ENCODE results near the gene LAPTM4A.

Gene LAPTM4A

DNA sequence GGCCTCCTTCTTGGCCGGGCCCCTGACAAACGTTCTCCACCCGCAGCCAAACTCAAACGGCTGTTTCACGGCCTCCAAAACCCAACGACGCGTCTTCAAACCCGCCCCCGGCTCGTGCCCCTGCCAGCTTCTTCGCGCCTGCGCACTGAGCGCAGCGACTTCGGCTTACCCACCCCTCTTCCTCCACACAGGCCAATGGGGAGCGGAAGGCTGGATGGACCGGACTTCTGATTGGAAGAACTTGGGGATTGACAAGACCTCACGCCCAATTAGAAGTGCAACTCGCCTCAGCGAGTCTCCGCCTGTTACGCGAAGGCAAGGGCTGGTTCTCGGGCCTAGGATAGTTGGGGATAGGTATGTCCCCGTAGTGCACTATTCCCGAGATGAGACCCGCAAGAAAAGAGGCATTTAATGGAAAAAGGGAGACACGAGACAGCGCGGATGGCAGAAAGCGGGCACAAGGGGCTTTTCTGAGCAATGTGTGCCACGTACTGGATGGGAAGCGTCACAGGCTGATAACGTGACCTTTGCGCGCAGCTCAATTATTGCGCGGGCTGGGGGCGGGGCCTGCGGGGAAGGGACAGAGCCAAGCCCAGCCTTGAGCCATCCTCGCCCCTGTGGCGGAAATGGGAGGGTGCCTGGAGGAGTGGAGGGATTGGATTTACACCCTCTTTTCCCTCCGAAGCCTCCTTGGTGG, at the start of gene LAPTM4A:
LAPTM4A (minus strand) TSS at position 97 of the 697 bp plus-strand sequence. CDS start 108 bp downstream, outside the sequence.
- TF ChIP-seq, protein P1, sequence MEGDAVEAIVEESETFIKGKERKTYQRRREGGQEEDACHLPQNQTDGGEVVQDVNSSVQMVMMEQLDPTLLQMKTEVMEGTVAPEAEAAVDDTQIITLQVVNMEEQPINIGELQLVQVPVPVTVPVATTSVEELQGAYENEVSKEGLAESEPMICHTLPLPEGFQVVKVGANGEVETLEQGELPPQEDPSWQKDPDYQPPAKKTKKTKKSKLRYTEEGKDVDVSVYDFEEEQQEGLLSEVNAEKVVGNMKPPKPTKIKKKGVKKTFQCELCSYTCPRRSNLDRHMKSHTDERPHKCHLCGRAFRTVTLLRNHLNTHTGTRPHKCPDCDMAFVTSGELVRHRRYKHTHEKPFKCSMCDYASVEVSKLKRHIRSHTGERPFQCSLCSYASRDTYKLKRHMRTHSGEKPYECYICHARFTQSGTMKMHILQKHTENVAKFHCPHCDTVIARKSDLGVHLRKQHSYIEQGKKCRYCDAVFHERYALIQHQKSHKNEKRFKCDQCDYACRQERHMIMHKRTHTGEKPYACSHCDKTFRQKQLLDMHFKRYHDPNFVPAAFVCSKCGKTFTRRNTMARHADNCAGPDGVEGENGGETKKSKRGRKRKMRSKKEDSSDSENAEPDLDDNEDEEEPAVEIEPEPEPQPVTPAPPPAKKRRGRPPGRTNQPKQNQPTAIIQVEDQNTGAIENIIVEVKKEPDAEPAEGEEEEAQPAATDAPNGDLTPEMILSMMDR (IDR thresholded peaks at IDR 0.05; ENCODE audit: insufficient read depth, low read length, missing control alignments), result peak; percentile 13
- ChIA-PET CTCF (interaction anchor here (0.9 to 7.6 kb wide), 8 partner anchors 9 to 275 kb away, joined by 3 to 59 read pairs (median 4); no protein-coding TSS in a partner anchor), POLR2A (interaction anchor here (0.6 to 3.1 kb wide), 8 partner anchors 10 to 1271 kb away, joined by 3 to 22 read pairs (median 4); no protein-coding TSS in a partner anchor)
- peak within 1 kb of the TSS; percentile 88 for H3K4me3 ChIP-seq (ENCODE audit: low read depth, low read length)
- DNase-seq (ENCODE audit: low read depth, low spot score), result peak; percentile 100

DNA sequence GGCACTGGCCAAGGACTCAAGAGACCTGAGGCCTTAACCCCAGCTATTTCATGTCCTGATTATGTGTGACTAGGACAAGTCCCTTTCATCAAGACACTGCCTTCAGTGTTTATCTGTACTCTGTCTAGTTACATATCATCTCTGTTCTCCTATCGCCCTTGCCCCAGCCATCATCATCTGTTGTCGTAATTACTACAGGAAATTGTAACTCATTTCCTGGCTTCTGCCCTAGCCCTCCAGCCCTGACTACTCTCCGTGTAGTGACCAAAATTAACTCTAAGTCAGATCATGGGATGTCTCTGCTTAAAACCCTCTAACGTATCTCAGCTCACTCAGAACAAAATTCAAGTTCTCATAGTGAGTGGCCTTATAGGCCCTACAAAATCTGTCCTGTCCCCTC, 49.3 kb upstream of the LAPTM4A start:
- no peak overlapping the region for H3K4me3 ChIP-seq (ENCODE audit: low read depth, low read length)
- POLR2A ChIA-PET, result interaction anchor here (0.6 kb wide), 1 partner anchor 146 kb away, joined by 3 read pairs; no protein-coding TSS in a partner anchor
- CTCF ChIA-PET, result interaction anchor here (0.8 to 8.0 kb wide), 9 partner anchors 9 to 223 kb away, joined by 3 to 93 read pairs (median 3); partner anchors contain the start of genes MATN3 and SDC1
- no peak for DNase-seq (ENCODE audit: low read depth, low spot score)
- TF ChIP-seq, protein P1 (IDR thresholded peaks at IDR 0.05; ENCODE audit: insufficient read depth, low read length, missing control alignments), result no peak

- no peak for DNase-seq (ENCODE audit: low read depth, low spot score)
- ChIA-PET CTCF (interaction anchor here (0.8 to 8.0 kb wide), 9 partner anchors 10 to 224 kb away, joined by 3 to 93 read pairs (median 3); partner anchors contain the start of gene MATN3), POLR2A (no interaction called here)
- TF ChIP-seq, protein P1 (IDR thresholded peaks at IDR 0.05; ENCODE audit: insufficient read depth, low read length, missing control alignments), result no peak
- no peak overlapping the region for H3K4me3 ChIP-seq (ENCODE audit: low read depth, low read length)
These were observed 48.4 kb upstream of the LAPTM4A start for GRCh38 chr2:20099780-20100179.

- no peak overlapping the region for H3K4me3 ChIP-seq (ENCODE audit: low read depth, low read length)
- TF ChIP-seq, protein P1 (IDR thresholded peaks at IDR 0.05; ENCODE audit: insufficient read depth, low read length, missing control alignments), result peak; percentile 93
- peak; percentile 47 for DNase-seq (ENCODE audit: low read depth, low spot score)
- ChIA-PET CTCF (interaction anchor here (0.5 to 7.5 kb wide), 26 partner anchors 8 to 201 kb away, joined by 3 to 78 read pairs (median 4); partner anchors contain the start of genes MATN3, SDC1 and WDR35), POLR2A (no interaction called here)
These were observed 46.7 kb upstream of the LAPTM4A start for GRCh38 chr2:20097889-20098714.

DNA sequence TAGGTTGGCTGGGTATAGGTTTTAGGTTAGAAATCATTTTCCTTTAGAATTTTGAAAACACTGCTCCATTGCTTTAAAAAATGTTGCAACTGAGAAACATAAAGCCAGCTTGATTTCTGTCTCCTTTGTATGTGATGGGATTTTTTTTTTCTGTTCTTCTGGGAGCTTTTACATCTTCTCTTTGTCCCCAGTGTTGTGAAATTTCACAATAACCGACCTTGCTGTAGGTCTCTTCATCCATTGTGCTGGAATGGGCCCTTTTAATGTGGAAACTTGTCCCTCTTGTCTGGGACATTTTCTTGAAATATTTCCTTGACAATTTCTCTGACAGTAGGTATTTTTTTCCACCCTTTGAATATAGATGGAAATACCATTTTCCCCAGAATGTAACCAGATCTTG, 44.0 kb upstream of the LAPTM4A start:
- no peak for DNase-seq (ENCODE audit: low read depth, low spot score)
- TF ChIP-seq, protein P1 (IDR thresholded peaks at IDR 0.05; ENCODE audit: insufficient read depth, low read length, missing control alignments), result no peak
- no peak overlapping the region for H3K4me3 ChIP-seq (ENCODE audit: low read depth, low read length)
- POLR2A ChIA-PET, result no interaction called here
- CTCF ChIA-PET, result interaction anchor here (0.9 to 11.2 kb wide), 21 partner anchors 9 to 198 kb away, joined by 3 to 349 read pairs (median 7); partner anchors contain the start of genes LAPTM4A and MATN3

All from AG04449 (cell line).